ENCODE results near the gene LACC1. TPM values are rescaled to one million over a fixed set of nuclear protein-coding genes. Genes with fewer than 3 reads are reported as not detected.

Gene LACC1
- total RNA-seq, 1 donor from 2014 or later: 5.5 TPM

GRCh38 chr13:43883631-43884030 is 3.9 kb downstream of the LACC1 start:
- no peak for DNase-seq (ENCODE audit: extremely low read depth, low read depth, low spot score)

GRCh38 chr13:43884222-43884621 is 4.5 kb downstream of the LACC1 start:
- DNase-seq (ENCODE audit: extremely low read depth, low read depth, low spot score): no peak

GRCh38 chr13:43894438-43894837 is 14.7 kb downstream of the LACC1 start:
- no peak for DNase-seq (ENCODE audit: extremely low read depth, low read depth, low spot score)

- DNase-seq (ENCODE audit: extremely low read depth, low read depth, low spot score): no peak
Measured at GRCh38 chr13:43895940-43896339, 16.2 kb downstream of the LACC1 start.

- peak; percentile 68 for DNase-seq (ENCODE audit: extremely low read depth, low read depth, low spot score)
Measured at GRCh38 chr13:43905435-43906031, 25.8 kb downstream of the LACC1 start.

- DNase-seq (ENCODE audit: extremely low read depth, low read depth, low spot score): peak; percentile 54
Measured at GRCh38 chr13:43908156-43909126, 28.7 kb downstream of the LACC1 start.

GRCh38 chr13:43910856-43911255 is 31.2 kb downstream of the LACC1 start:
- no peak for DNase-seq (ENCODE audit: extremely low read depth, low read depth, low spot score)

GRCh38 chr13:43911278-43911677 is 31.6 kb downstream of the LACC1 start:
- no peak for DNase-seq (ENCODE audit: extremely low read depth, low read depth, low spot score)

GRCh38 chr13:43911871-43912270 is 32.2 kb downstream of the LACC1 start:
- DNase-seq (ENCODE audit: extremely low read depth, low read depth, low spot score): no peak

GRCh38 chr13:43915451-43915850 is 35.7 kb downstream of the LACC1 start:
- DNase-seq (ENCODE audit: extremely low read depth, low read depth, low spot score): no peak

- DNase-seq (ENCODE audit: extremely low read depth, low read depth, low spot score): no peak
Measured at GRCh38 chr13:43916828-43917227, 37.1 kb downstream of the LACC1 start.

GRCh38 chr13:43918636-43919035 is 38.9 kb downstream of the LACC1 start:
- DNase-seq (ENCODE audit: extremely low read depth, low read depth, low spot score): no peak

- DNase-seq (ENCODE audit: extremely low read depth, low read depth, low spot score): no peak
Measured at GRCh38 chr13:43920965-43921674, 41.4 kb downstream of the LACC1 start.

GRCh38 chr13:43924549-43925245 is 45.0 kb downstream of the LACC1 start:
- DNase-seq (ENCODE audit: extremely low read depth, low read depth, low spot score): no peak

GRCh38 chr13:43929947-43930346 is 50.2 kb downstream of the LACC1 start:
- DNase-seq (ENCODE audit: extremely low read depth, low read depth, low spot score): no peak

GRCh38 chr13:43933378-43933777 is 53.7 kb downstream of the LACC1 start:
- DNase-seq (ENCODE audit: extremely low read depth, low read depth, low spot score): no peak

- DNase-seq (ENCODE audit: extremely low read depth, low read depth, low spot score): no peak
Measured at GRCh38 chr13:43934273-43934672, 54.6 kb downstream of the LACC1 start.

- DNase-seq (ENCODE audit: extremely low read depth, low read depth, low spot score): no peak
Measured at GRCh38 chr13:43935878-43936277, 56.2 kb downstream of the LACC1 start.

- DNase-seq (ENCODE audit: extremely low read depth, low read depth, low spot score): no peak
Measured at GRCh38 chr13:43936647-43937046, 56.9 kb downstream of the LACC1 start.

- DNase-seq (ENCODE audit: extremely low read depth, low read depth, low spot score): no peak
Measured at GRCh38 chr13:43937839-43938238, 58.1 kb downstream of the LACC1 start.

GRCh38 chr13:43938449-43938848 is 58.7 kb downstream of the LACC1 start:
- DNase-seq (ENCODE audit: extremely low read depth, low read depth, low spot score): no peak
